ENCODE results near the gene TANK.

Gene TANK

GRCh38 chr2:161170958-161171932 is 11.0 kb downstream of the TANK start:
- H4K20me1 ChIP-seq (ENCODE audit: insufficient read depth, low read length), result no peaks in the 10 kb centered on the region
- no peak overlapping the region for H3K9ac ChIP-seq (ENCODE audit: low read depth, low read length)
- H3K36me3 ChIP-seq (ENCODE audit: insufficient read depth, low read length), result peaks cover 28% of the 10 kb centered on the region; the same call in 1 of the 2 replicates
- H3K4me1 ChIP-seq (ENCODE audit: insufficient read depth, low read length), result no peaks in the 10 kb centered on the region
- peaks cover 62% of the 10 kb centered on the region for H3K79me2 ChIP-seq (ENCODE audit: insufficient read depth, low read length)
- no peaks in the 10 kb centered on the region for H3K9me3 ChIP-seq (ENCODE audit: insufficient read depth, low read length, severe bottlenecking)
- DNase-seq (no peak), ATAC-seq (ENCODE audit: insufficient read depth, low read depth) (no peak)
- no peak overlapping the region for H3K4me3 ChIP-seq (ENCODE audit: low read depth in 1 of 2, low read length in 2 of 2)
- H2AFZ ChIP-seq (ENCODE audit: low read depth, low read length), result no peak overlapping the region
- no peak overlapping the region for H3K4me2 ChIP-seq (ENCODE audit: insufficient read depth, low read length)
- H3K27me3 ChIP-seq (ENCODE audit: insufficient read depth, low read length, poor library complexity), result no peaks in the 10 kb centered on the region
- no peak for TF ChIP-seq CTCF (IDR thresholded peaks at IDR 0.05; ENCODE audit: borderline replicate concordance, extremely low read depth, low read length, poor library complexity, severe bottlenecking)
- no peak overlapping the region for H3K27ac ChIP-seq (ENCODE audit: low read length)

GRCh38 chr2:161172901-161173540 is 12.8 kb downstream of the TANK start:
- DNase-seq, result no peak
- H4K20me1 ChIP-seq (ENCODE audit: insufficient read depth, low read length), result no peaks in the 10 kb centered on the region

GRCh38 chr2:161173541-161174194 is 13.4 kb downstream of the TANK start:
- no peak overlapping the region for H3K9ac ChIP-seq (ENCODE audit: low read depth, low read length)
- ATAC-seq (ENCODE audit: insufficient read depth, low read depth) (no peak), DNase-seq (no peak)
- no peaks in the 10 kb centered on the region for H3K9me3 ChIP-seq (ENCODE audit: insufficient read depth, low read length, severe bottlenecking)
- no peak for TF ChIP-seq EZH2 (IDR thresholded peaks at IDR 0.05; ENCODE audit: borderline replicate concordance, low read depth, low read length, severe bottlenecking)
- no peak for TF ChIP-seq CTCF (IDR thresholded peaks at IDR 0.05; ENCODE audit: borderline replicate concordance, extremely low read depth, low read length, poor library complexity, severe bottlenecking)
- no peaks in the 10 kb centered on the region for H3K4me1 ChIP-seq (ENCODE audit: insufficient read depth, low read length)
- peaks cover 29% of the 10 kb centered on the region; the same call in 1 of the 2 replicates for H3K36me3 ChIP-seq (ENCODE audit: insufficient read depth, low read length)
- no peak overlapping the region for H2AFZ ChIP-seq (ENCODE audit: low read depth, low read length)
- H3K27ac ChIP-seq (ENCODE audit: low read length), result no peak overlapping the region
- H3K79me2 ChIP-seq (ENCODE audit: insufficient read depth, low read length), result peaks cover 63% of the 10 kb centered on the region
- H4K20me1 ChIP-seq (ENCODE audit: insufficient read depth, low read length), result no peaks in the 10 kb centered on the region
- H3K4me3 ChIP-seq (ENCODE audit: low read depth in 1 of 2, low read length in 2 of 2), result no peak overlapping the region
- no peak overlapping the region for H3K4me2 ChIP-seq (ENCODE audit: insufficient read depth, low read length)
- no peaks in the 10 kb centered on the region for H3K27me3 ChIP-seq (ENCODE audit: insufficient read depth, low read length, poor library complexity)

More at GRCh38 chr2:161172901-161173540, 12.8 kb downstream of the TANK start:
- Histone ChIP-seq H3K27me3 (ENCODE audit: insufficient read depth, low read length, poor library complexity) (no peaks in the 10 kb centered on the region), H3K9ac (ENCODE audit: low read depth, low read length) (no peak overlapping the region), H3K79me2 (ENCODE audit: insufficient read depth, low read length) (peaks cover 65% of the 10 kb centered on the region), H3K4me2 (ENCODE audit: insufficient read depth, low read length) (no peak overlapping the region), H3K4me1 (ENCODE audit: insufficient read depth, low read length) (no peaks in the 10 kb centered on the region), H2AFZ (ENCODE audit: low read depth, low read length) (no peak overlapping the region), H3K36me3 (ENCODE audit: insufficient read depth, low read length) (peaks cover 29% of the 10 kb centered on the region; the same call in 1 of the 2 replicates), H3K4me3 (ENCODE audit: low read depth in 1 of 2, low read length in 2 of 2) (no peak overlapping the region), H3K27ac (ENCODE audit: low read length) (no peak overlapping the region), H3K9me3 (ENCODE audit: insufficient read depth, low read length, severe bottlenecking) (no peaks in the 10 kb centered on the region)
- no peak for ATAC-seq (ENCODE audit: insufficient read depth, low read depth)
- TF ChIP-seq EZH2 (IDR thresholded peaks at IDR 0.05; ENCODE audit: borderline replicate concordance, low read depth, low read length, severe bottlenecking) (no peak), CTCF (IDR thresholded peaks at IDR 0.05; ENCODE audit: borderline replicate concordance, extremely low read depth, low read length, poor library complexity, severe bottlenecking) (no peak)
